T-helper 1 cell (primary cell): ENCODE measurements around the gene KIF26B.

Experiments used
- DNase-seq, 5 donors: peaks; one replicate each; pipeline ENCODE4 v3.0.0-alpha.2; 2012 to 2020

The KIF26B gene

DNA sequence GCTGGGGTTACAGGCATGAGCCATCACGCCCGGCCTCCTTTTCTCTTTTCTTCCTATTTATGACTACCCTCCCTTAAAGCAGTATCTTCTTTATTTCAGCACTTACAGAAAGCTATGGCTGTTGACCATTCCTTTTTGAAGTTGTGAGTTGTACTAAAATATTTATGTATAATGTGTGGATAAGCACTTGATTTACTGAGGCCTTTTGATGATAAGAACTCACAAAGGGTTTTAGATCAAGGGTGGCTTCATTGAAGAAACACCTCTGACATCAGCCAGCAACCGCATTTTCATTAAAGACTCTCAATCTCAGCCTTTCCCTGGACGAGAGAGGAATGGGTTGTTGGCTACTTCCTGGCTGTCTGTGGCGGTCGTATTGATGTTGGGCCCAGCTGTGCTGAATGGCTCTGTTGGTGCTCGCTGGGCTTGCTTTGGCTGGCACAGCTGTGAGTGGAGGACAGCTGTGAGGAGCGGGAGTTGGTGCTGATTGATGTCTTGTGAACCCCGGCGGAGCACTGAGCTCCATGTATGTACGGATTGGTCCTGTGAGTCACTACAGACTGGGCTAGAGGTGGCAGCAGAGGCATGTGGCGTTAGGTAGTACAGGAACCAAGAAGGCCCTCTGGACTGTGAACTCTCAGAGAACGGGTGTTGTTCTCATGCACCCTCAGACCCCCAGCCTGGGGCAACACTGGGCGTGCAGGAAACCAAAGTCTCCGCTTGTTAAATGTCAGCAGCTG, 208.8 kb downstream of the KIF26B start:
- no peak for DNase-seq

DNA sequence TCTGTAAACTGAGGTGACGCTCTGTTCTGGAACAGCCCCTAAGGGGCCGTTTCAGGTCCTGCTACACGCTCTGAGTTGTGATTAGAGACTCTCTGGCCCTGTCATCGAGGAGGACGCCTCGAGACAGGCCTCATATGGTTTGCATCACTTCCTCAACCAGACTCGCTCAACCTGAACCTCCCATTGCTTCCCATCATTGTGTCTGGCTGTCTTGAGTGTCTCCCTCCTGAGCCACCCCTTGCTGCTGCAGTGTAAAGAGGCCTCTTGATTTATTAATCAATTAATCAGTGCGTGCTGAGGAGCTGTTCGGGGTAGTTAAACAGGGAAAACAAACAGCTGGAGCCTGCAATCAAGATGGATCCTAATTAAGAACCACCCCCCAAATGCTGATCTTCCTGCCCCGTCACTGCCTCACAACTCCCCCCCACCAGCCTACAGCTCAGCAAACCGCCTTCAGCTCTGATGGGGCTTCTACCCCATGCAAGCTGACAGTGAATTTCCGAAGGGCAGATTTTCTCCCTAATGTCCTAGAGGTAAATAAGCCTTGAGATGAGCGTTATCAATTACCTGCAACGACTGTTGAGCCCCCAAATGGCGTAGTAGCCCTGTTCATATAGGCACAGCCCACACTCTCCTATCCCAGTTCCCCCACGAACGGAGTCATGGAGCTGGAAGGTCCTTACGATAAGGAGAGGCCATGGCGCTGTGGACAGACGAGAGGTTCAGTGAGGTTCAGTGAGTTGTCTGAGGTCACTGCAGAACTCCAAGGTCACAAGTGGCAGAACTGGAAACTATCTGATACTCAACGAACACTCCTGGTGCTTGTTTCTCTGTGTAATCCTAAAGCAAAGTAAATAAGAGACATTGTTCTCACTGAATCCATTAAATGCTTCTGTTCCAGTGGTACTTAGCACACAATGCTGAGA, 210.6 kb downstream of the KIF26B start:
- DNase-seq: no peak

DNA sequence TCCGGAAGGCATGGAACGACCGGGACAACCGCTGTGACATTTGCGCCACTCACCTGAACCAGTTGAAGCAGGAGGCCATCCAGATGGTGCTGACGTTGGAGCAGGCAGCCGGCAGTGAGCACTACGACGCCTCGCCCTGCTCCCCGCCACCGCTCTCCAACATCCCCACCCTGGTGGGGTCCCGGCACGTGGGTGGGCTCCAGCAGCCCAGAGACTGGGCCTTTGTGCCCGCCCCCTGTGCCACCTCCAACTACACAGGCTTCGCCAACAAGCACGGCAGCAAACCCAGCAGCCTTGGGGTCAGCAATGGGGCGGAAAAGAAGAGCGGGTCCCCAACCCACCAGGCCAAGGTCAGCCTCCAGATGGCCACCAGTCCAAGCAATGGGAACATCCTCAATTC, 212.1 kb downstream of the KIF26B start:
- DNase-seq: no peak

DNA sequence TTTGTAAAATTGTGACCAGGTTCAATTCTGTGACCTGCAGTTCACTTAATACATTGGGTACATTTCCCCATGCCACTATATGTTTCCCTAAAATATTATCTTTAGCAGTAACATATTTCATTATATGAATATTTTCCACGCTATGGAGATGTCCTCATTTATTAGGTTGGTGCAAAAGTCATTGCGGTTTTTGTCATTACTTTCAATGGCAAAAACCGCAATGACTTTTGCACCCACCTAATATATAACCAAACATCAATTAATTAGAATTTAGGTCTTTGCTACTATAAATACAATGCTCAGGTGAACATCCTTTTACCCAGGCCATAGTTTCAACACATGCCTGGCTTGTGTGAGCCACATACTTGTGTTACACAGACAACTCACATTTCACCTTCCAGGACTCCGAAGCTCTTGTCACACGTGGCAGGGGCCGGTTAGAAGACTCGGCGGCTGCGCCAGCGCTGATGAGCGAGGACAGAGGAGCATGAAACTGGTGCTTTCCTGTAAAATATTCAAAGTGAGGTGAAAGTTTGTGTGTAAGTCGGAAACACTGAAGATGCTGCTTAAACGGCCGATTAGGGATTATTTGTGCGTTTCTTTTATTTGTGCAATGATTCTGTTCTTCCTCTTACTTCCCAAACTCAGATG, 215.5 kb downstream of the KIF26B start:
- no peak for DNase-seq

DNA sequence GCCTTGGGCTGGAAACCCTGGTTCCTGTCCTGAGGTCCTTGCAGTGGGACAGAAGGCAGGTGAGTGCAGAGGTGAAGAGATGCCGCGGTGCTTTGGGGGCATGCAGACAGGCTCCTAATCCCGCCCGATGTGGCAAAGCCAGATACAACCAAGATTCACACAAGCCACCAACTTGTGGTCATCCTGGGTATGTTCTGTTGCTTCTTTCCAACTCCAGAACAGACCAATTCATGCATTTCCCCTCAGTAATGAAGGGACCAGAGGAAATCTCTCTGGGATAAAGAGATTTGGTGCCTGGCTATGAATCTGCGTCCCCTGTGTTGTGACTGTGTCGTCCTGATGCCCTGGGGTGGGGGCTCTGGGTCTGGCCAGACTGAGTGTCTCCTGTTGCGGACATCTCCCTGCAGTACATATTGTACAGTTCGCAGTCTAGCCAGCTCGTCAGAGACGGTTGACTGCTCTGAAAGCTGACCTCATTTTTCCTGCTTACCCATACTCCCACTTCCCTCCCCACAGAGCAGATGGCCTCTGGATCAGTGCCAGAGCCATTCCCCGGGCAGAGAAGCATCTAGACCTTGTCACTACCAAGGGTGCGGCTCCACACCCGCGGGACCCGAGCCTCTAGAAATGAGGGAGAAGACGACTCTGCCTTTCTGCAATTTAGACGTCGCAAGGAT, 216.3 kb downstream of the KIF26B start:
- no peak for DNase-seq

DNA sequence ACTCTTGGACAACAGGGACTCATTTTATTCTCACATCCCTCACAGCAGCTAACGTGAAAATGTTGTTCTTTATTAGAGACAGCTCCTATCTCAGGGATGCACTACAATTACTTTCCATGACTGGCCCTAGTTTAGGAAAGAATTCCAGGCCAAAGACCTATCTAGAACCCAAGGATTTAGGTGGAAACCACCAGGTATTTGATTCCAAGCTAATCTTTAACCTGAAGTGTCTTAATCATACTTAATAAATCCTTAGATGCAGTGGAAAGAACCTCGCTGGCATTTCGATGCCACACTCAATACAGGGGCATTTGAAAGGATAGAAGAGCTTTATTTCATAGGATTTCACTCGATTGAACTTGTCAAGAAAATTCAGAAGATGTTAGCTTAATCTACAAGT, 218.3 kb downstream of the KIF26B start:
- DNase-seq: no peak

DNA sequence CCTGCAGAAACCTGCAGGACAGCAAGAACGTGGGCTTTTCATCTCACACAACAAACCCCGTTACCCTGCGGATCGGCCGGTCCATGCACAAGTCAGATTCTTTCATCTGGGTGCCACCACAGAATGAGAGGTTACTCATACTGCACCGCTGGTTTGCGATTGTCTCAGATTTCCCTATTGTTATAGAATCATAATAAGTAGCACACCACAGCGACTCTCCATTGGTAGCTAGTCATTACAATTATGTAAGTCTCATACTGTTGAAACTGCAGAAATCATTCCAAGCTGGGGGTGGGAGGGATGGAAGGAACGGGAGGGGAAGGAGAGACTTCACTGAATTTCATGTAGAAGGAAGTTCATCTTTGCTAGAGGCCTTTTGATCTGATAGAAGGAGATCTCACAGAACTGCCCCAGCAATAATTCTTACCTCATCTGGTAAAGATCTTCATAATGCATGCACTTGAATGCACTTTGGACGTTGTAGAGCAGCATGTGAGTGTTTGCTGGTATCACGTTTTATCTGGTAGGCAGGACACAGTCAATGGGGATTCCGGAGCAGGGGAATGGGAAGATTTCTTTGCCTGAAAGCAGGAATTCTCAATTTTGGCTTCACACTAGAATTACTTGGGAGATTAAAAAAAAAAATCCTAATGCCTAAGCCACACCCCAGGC, 221.1 kb downstream of the KIF26B start:
- DNase-seq: no peak

DNA sequence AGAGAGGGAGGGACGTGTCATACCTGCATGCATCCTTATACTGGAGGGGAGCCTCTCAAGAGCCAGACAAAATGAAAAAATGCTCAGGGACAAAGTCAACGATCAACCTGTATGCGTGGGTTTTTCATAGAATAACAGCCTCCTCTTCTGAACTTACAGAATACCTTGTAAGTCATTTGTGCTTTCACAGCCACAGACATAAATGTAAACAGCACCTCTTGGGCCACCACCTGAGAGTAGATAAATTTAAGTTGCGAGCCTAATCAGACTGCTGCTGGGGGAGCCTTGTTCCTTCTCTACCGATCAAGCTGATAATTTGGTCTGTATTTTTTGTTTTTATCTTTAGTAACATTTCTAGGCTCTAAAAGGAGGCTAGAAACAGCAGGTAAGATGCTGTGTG, 223.1 kb downstream of the KIF26B start:
- DNase-seq: no peak

DNA sequence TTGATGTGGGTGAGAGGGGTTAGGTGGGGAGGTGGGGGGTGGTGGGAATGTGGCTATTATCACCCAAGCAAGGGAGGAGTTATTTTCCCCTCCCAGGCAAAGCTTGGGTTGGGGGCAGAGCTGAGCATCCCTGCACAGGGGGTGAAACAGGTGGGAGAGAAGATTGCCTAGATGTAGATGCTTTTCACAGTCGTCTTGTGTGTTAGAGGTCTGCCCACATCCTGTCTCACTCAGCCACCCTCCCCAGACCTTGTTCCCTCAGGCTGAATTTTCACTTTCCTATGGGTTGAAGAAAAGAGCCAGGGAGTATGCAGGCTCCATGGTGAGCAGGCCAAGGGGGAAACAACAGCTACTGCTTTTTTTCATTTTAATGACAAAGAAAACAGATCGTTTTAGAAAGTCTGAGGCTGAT, 223.5 kb downstream of the KIF26B start:
- DNase-seq: no peak

DNA sequence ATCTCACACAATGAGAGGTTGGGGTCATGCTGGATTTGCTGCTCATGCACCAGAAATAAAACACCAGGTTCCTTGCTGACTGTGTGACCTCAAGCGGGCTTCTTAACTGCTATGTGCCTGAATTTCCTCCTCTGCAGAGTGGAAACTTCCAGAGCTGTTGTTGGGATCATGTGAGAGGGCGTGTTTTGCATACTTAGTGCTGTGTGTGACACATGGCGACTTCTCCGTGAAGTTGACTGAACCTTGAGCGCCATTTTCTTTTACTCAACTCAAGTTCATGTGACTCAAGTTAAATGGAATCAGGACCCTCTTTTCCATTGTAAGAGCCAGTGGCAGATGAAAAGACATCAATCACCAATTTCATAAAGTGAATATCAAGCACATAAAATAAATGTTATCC, 224.0 kb downstream of the KIF26B start:
- no peak for DNase-seq

DNA sequence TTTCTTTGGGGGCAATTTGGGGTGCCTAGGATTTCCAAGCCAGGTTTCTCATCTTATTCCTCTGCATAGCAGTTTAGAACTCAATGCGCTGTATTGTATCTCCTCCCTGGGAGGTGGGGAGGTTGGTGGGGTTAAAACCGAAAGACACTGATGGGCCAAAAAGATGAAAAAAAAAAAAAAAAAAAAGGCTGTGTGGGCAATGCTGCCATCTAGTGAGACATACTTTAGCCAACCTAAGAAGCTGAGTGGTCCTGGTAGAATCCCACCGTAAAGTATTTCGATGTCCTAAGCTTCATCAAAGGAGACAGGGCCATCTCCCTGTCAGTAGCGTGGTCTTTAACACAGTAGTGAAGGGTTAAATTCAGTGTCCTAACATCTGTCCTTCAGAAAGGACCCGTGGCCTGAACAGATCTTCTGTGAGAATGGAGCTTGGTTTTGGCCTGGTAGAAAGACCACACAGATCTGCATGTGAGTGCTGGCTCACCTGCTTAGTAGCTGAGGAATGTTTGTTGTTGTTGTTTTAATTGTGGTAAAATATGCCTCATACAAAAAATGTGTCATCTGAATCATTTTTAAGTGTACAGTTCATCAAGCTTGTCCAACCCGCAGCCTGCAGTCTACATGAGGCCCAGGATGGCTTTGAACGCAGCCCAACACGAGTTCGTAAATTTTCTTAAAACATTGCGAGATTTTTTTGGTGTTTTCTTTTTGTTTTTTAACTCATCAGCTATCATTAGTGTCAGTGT, 226.2 kb downstream of the KIF26B start:
- no peak for DNase-seq

DNA sequence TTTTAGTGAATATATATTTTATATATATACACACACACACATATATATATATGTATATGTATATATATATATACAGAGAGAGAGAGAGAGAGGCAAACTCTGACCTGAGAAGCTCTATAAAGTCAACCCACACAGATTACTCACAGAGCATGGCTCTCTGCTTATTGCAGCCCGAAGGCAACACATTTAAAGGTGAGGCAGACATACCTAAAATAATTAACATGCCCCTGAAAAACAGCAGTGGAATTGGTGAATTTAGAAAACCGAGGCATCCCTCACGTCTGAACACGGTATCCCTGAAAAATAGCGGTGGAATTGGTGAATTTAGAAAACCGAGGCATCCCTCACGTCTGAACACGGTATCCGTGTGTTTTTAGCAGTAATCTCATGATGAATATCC, 228.2 kb downstream of the KIF26B start:
- no peak for DNase-seq

DNA sequence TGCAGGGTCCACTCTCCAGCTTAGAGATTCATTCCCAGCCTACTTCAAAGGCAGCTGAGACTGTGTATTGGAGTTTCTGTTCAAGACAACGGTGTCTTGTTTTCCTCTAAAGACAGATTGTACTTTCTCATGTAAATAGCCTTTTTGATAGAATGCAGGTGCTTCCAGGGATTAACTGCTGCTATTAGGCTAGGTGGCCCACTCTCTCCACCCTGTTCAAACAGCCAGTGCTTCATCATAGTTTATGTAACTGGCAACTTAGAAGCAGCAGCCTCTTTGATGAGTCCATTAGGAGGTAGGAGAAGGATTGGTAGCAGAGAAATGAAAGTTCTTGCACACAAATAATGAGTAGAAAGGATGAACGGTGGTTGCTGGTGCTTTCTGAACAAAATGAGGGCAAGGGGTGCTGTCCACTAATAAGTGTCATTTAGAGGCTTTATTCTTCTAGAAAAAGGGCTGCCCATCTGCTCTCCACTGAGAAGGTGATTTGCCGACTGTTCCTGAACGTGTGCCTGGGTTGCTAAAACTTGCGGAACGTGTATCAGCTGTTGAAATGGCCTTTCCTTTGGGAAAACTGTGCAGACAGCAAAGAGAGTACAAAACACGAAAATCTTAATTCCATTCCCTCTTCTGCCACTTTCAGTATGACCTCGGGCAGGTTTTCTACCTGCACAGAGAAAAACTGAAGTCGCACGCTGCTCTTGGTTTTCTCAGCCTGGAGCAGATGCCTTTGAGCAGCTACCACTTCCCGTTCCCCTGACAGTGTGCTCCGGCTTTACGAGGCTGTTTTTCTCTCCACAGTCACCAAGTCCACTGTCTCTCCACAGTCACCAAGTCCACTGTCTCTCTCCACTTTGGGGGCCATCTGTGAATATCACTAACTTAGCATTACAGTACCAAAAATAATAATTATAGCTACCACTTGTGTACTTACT, 228.9 kb downstream of the KIF26B start:
- DNase-seq: no peak

DNA sequence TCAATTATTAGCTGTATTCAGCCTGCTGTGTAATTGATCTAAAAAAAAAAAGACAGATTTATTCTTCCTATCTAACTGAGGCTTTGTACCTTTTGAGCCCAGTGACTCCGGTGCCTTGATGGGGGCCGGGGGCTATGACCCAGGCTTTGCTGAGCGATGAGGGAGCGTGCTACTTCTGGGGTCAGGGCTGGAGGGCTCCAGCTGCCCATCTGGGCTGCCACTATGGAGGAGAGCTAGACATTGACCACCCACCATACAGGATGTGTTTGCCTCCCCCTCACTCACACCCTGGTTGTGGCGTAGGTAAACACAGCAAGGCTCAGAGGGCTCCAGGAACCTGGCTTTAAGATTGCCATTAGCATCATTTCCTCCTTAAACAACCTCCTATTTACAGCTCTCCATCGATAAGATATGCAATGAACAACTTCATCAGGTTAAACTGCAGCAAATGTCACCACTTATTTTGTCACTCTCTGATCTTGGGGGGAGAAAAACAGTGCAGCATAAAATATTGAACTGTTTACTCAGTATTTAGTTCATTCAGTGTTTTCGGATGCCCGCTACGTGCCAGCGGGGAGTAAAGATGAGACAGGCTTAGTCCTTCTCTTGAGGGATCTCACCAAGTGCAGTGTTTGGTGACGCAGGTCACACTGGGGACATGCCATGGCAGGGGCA, 231.6 kb downstream of the KIF26B start:
- no peak for DNase-seq

DNA sequence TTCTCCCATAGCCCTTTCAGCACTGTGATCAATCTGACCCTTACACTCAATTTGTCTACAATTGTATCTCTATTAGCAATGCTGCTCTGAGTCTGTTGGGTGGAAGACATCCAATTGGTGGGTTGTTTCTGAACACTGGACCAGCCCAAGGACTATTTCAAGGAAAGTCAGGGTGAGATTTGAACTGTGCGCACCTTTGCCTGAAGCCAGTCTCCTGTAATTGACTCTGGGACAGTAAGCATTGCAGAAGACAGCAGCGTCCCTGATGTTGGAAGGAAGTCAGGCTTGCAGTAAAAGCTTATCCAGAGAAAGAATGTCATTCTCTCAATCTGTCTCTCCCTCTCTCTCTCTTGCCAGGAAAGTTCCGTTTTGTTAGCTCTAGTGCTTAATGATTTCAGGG, 233.9 kb downstream of the KIF26B start:
- DNase-seq: no peak

DNA sequence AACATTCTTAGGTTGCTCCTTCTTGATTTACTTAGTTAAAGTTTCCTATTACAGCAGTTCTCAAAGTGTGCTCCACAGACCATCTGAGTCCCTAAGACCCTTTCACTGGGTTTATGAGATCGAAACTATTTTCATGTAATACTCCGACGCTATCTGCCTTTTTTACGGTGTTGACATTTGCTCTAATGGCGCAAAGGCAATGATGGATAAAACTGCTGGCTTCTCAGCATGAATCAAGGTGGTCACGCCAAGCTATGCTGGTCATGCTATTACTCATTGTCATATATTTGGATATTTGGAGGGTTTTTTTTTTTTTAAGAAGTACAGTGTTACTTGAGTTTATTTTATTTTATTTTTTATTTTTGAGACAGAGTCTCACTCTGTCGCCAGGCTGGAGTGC, 235.1 kb downstream of the KIF26B start:
- DNase-seq: no peak

DNA sequence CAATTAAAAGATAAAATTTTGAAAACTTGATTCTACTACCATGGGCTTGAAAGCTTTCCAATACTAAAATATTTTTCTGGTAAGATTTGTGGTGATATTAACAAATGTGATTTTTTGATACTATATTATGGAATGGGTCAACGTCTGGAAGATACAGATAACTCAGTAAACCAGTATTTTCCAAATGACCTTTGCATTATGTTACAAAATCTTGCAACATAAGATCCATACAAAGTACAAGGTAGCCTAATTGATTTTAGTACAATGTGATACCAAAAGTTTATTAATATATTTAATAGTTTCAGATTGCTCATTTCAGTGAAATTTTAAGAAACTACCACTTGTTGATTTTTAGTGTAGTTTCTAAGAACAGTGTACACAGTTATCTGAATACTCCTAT, 236.2 kb downstream of the KIF26B start:
- no peak for DNase-seq

DNA sequence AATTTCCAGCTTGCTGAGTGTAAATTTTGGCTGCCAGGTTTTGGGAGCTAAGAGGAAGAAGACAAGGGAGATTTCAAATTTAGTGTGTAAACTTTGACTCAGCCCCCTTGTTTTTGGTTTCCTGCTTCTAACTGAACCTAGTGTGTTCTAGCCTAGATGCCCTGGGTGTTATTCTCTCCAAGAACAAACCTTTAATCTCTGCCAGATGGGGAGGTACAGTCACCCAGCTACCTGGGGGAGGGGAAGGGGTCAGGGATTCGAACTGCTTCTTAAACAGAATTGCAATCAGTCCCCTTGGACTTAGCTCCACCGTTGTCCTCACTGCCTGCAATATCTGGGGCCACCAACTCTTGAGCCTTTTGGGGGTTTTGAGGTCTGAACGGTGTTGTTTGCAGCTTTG, 238.9 kb downstream of the KIF26B start:
- DNase-seq: no peak

DNA sequence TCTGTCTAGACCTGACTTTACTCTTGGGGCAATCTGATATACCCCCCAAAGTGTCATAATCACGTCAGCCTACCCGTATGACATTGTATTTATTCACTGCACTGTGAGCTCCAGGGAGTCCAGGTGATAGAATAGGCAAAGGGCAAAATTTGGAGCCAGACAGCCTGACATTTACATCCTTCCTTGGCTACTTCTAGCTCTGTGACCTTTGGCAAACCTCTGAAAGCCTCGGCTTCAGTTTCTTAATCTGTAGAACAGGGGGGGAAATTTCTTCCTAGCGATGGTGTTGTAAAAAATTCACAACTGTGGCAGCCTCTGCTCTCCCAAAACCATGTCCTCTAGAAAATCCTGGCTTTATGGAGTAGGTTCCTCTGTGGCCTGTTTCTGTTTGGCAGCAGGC, 240.9 kb downstream of the KIF26B start:
- DNase-seq: no peak

DNA sequence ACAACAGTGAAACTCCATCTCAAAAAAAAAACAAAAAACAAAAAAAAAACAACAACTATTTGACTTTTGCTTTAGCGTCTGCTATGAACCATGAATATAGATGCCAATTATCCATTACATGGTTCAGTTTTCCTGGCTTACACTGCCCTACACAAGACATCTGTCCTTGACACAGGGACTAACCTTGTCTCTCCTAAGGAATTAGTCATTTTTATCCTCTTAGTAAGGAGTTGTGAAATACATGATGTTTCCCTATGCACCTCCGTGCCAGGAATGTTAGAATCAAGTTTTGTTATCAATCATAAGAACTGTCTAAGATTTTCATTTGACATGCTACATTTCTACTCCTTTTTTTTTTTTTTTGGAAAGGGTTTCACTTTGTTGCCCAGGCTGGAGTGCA, 241.8 kb downstream of the KIF26B start:
- no peak for DNase-seq
